Smooth muscle cell (in vitro differentiated cells): Measurements from ENCODE around the gene ALPP. TPM values are rescaled to one million over a fixed set of nuclear protein-coding genes. Genes with fewer than 3 reads are reported as not detected.
"Not testable (repeated sequence)": the region's sequence is repeated elsewhere in the genome, so short reads cannot be mapped to it uniquely, and the experiment has no call there.

Experiments
- DNase-seq: peaks from one replicate; lab custom pipeline; 2025; ENCODE audit not compliant: unreplicated experiment; lab: John Stamatoyannopoulos, UW
- H2AFZ ChIP-seq: fragments of 200-600 bp; sonication (generic); 2 replicates; pipeline ENCODE4 v1.6.0; 2016; ENCODE audit warnings: antibody characterized with exemption, low read depth, mild to moderate bottlenecking
- H3F3A ChIP-seq: fragments of 200-600 bp; sonication (generic); 2 replicates; pipeline ENCODE4 v1.6.0; 2017; ENCODE audit warnings: antibody characterized with exemption, low read depth
- H3K27ac ChIP-seq: fragments of 200-600 bp; sonication (generic); 2 replicates; pipeline ENCODE4 v1.5.1; 2016; ENCODE audit warnings: low read depth, mild to moderate bottlenecking
- H3K27me3 ChIP-seq: fragments of 200-600 bp; sonication (generic); 2 replicates; pipeline ENCODE4 v1.6.1; 2016; ENCODE audit warnings: low read depth, mild to moderate bottlenecking
- H3K36me3 ChIP-seq: fragments of 200-600 bp; sonication (generic); 2 replicates; pipeline ENCODE4 v1.5.1; 2016; ENCODE audit warnings: low read depth
- H3K4me1 ChIP-seq: fragments of 200-600 bp; sonication (generic); 2 replicates; pipeline ENCODE4 v1.5.1; 2016; ENCODE audit warnings: low read depth
- H3K4me2 ChIP-seq: fragments of 200-600 bp; sonication (generic); 2 replicates; pipeline ENCODE4 v1.6.0; 2016; ENCODE audit warnings: mild to moderate bottlenecking
- H3K4me3 ChIP-seq: fragments of 200-600 bp; sonication (generic); 2 replicates; pipeline ENCODE4 v1.5.1; 2016; ENCODE audit warnings: mild to moderate bottlenecking
- H3K79me2 ChIP-seq: fragments of 200-600 bp; sonication (generic); 2 replicates; pipeline ENCODE4 v1.6.0; 2016; ENCODE audit warnings: low read depth, mild to moderate bottlenecking
- H3K9ac ChIP-seq: fragments of 200-600 bp; sonication (generic); 2 replicates; pipeline ENCODE4 v1.6.0; 2016; ENCODE audit warnings: low read depth
- H3K9me3 ChIP-seq: fragments of 200-600 bp; sonication (generic); replicated peaks from 2 replicates; pipeline ENCODE4 v1.5.1; 2016; ENCODE audit warnings: low read depth
- H4K20me1 ChIP-seq: fragments of 200-600 bp; sonication (generic); 2 replicates; pipeline ENCODE4 v1.6.0; 2016; ENCODE audit warnings: low read depth
- WGBS: methylation state at CpG from one replicate; pipeline ENCODE4 v1.1.7; 2016; ENCODE audit warnings: low lambda C conversion rate; 5-methylcytosine and 5-hydroxymethylcytosine counted together
- polyA plus RNA-seq: library from polyadenylated mRNA; unstranded; fragments of >200 nt; fragmentation: Nextera tagmentation; extraction: Ambion mirVana; gene quantifications from 2 replicates; pipeline ENCODE4 v1.2.1, GENCODE V29; 2016
- total RNA-seq: library from RNA; depleted of rRNA; stranded (reverse); fragments of >200 nt; gene quantifications from 2 replicates; pipeline ENCODE4 v1.2.3, GENCODE V29; 2014
- TF ChIP-seq, protein P1 (sequence below): fragments of 200-600 bp; sonication (generic); IDR thresholded peaks from 2 replicates; pipeline ENCODE4 v1.5.1; 2017; ENCODE audit warnings: borderline replicate concordance, mild to moderate bottlenecking, antibody characterized with exemption; ENCODE audit not compliant: insufficient read depth, poor library complexity, severe bottlenecking

ALPP gene
- total and polyA plus RNA-seq, 2 experiments from 2014 or later: 0.22 TPM; not detected in 1

DNA sequence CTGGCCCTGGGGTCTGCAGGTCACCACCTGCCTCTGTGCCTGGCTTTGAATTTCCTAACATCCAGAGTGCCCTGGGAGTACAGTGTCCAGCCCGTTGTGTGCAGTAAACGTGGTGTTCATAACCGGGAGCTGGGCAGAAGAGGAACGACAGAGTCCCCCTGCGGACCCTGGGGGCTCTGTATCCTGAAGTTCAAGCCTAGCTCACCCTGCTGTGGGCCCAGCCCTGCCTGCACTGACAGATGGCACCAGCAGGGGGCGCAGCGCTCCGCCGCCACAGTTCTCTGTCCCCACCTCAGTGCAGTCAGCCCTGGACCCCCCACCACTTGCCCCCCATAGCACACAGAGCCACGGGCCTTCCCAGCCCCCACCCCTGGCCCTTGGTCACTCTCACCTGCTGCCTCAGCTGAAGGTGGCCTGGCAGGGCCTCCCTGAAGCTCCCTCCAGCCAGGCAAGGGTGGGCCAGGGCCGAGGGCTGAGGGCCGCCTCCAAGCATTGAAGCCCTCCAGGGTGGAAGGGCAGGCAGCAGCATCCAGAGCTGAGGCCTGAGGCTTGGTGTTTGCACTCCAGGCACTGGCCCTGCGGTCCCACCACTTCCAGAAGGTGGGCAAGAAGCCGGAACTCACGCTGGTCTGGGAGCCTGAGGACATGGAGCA is 43.2 kb upstream of the ALPP start:
- H3K4me3 ChIP-seq, H3K9ac ChIP-seq, H2AFZ ChIP-seq, H3K79me2 ChIP-seq, H3K36me3 ChIP-seq, H4K20me1 ChIP-seq, H3F3A ChIP-seq, DNase-seq, H3K27me3 ChIP-seq, H3K4me2 ChIP-seq, H3K27ac ChIP-seq, H3K4me1 ChIP-seq, H3K9me3 ChIP-seq: not testable (repeated sequence)
- 66% methylated on average over 11 of the region's 15 CpGs for WGBS
- TF ChIP-seq, protein P1, sequence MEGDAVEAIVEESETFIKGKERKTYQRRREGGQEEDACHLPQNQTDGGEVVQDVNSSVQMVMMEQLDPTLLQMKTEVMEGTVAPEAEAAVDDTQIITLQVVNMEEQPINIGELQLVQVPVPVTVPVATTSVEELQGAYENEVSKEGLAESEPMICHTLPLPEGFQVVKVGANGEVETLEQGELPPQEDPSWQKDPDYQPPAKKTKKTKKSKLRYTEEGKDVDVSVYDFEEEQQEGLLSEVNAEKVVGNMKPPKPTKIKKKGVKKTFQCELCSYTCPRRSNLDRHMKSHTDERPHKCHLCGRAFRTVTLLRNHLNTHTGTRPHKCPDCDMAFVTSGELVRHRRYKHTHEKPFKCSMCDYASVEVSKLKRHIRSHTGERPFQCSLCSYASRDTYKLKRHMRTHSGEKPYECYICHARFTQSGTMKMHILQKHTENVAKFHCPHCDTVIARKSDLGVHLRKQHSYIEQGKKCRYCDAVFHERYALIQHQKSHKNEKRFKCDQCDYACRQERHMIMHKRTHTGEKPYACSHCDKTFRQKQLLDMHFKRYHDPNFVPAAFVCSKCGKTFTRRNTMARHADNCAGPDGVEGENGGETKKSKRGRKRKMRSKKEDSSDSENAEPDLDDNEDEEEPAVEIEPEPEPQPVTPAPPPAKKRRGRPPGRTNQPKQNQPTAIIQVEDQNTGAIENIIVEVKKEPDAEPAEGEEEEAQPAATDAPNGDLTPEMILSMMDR: peak; percentile 64

DNA sequence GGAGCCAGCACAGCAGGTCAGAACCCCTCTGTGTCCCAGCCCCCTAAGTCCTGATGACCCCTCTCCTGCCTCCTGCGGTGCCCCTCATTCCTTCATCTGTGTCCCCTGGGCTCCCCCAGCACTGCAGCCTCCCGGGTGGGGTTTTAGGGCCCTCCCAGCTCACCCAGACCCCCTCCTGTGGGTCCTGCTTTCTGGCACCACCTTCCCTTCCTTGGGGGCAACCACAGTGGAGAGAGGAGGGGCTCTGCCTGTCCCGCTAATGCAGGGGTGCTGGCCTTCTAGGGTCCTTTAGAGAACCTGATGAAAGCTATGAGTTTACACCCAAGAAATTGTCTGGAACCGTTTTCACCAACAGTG is 42.7 kb upstream of the ALPP start:
- no peak overlapping the region for H3K9ac ChIP-seq
- no peak for DNase-seq
- WGBS: 91% methylated on average over 4 of the region's 4 CpGs

DNA sequence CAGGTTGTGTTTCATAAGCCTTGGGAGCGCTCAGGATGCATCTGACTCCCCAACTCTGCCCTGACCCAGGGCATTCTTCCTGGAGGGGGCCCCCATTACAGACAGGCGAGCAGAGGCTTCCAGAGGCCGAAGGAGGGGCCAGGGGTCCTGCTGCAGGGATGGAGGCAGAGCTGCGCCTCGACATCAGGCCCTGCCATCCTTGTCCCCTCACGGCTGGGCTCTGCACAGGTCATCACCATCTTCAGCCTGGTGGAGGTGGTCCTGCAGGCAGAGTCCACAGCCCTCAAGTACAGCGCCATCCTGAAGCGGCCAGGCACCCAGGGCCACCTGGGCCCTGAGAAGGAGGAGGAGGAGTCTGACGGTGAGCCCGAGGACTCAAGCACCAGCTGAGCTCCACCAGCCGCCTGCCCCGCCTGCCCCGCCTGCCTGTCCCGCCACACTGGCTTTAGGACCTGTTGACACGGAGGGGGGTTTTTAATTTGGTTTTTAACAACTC is 42.3 kb upstream of the ALPP start:
- Histone ChIP-seq H3K9me3 (no peaks in the 10 kb centered on the region), H3K4me1 (no peaks in the 10 kb centered on the region), H3K4me3 (no peak overlapping the region), H3K4me2 (no peak overlapping the region), H4K20me1 (no peaks in the 10 kb centered on the region), H3K27ac (no peak overlapping the region), H2AFZ (no peak overlapping the region), H3F3A (no peaks in the 10 kb centered on the region), H3K79me2 (no peaks in the 10 kb centered on the region), H3K36me3 (no peaks in the 10 kb centered on the region), H3K27me3 (no peaks in the 10 kb centered on the region), H3K9ac (no peak overlapping the region)
- TF ChIP-seq, protein P1: no peak
- no peak for DNase-seq
- WGBS: 96% methylated on average over 15 of the region's 15 CpGs

More for the DNA sequence above, 42.7 kb upstream of the ALPP start:
- Histone ChIP-seq H3F3A (no peaks in the 10 kb centered on the region), H3K4me3 (no peak overlapping the region), H3K4me2 (no peak overlapping the region), H2AFZ (no peak overlapping the region), H3K27me3 (no peaks in the 10 kb centered on the region), H4K20me1 (no peaks in the 10 kb centered on the region), H3K9me3 (no peaks in the 10 kb centered on the region), H3K36me3 (no peaks in the 10 kb centered on the region), H3K4me1 (no peaks in the 10 kb centered on the region), H3K27ac (no peak overlapping the region), H3K79me2 (no peaks in the 10 kb centered on the region)
- TF ChIP-seq, protein P1: no peak

DNA sequence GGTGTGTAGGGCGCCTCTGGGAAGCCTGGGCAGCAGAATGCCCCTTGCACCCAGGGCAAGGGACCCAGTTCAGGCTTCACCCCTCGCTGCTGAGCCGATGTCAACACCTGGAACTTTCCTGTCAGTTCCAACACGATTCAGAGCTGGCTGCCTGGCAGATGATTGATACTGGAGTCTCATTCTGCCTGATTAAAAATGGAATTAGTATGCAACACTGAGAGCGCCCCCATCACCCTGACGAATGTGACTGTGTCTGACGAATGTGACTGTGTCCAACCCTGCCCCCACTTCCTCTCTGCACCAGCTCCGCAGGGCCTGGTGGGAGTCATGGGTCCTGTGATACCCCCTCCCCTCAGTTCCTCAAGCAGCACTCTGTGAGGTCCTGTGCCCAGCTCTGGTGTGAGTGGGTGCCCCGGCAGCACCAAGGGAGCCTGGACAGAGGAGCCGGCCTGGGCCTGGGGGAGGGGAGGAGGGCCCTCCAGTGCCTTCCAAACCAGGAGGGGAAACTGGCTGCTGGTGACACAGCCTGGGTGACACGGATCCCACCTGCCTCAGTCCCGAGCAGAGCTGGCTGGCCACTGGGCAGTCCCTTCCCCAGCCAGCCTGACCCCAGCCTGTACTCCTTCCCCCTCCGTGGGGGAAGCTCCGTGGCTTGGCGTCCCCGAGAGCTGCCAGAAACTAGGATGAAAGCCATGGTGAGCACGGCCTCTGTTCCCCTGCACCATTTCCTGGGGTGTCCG is 41.4 kb upstream of the ALPP start:
- no peaks in the 10 kb centered on the region for H3K4me1 ChIP-seq
- TF ChIP-seq, protein P1: no peak
- H3K79me2 ChIP-seq: no peaks in the 10 kb centered on the region
- no peaks in the 10 kb centered on the region for H3K36me3 ChIP-seq
- no peaks in the 10 kb centered on the region for H4K20me1 ChIP-seq
- H2AFZ ChIP-seq: no peak overlapping the region
- H3K27me3 ChIP-seq: no peaks in the 10 kb centered on the region
- H3K9me3 ChIP-seq: no peaks in the 10 kb centered on the region
- no peak overlapping the region for H3K4me3 ChIP-seq
- H3K9ac ChIP-seq: no peak overlapping the region
- H3K27ac ChIP-seq: no peak overlapping the region
- H3F3A ChIP-seq: no peaks in the 10 kb centered on the region
- no peak overlapping the region for H3K4me2 ChIP-seq
- WGBS: 89% methylated on average over 17 of the region's 18 CpGs
- DNase-seq: no peak

DNA sequence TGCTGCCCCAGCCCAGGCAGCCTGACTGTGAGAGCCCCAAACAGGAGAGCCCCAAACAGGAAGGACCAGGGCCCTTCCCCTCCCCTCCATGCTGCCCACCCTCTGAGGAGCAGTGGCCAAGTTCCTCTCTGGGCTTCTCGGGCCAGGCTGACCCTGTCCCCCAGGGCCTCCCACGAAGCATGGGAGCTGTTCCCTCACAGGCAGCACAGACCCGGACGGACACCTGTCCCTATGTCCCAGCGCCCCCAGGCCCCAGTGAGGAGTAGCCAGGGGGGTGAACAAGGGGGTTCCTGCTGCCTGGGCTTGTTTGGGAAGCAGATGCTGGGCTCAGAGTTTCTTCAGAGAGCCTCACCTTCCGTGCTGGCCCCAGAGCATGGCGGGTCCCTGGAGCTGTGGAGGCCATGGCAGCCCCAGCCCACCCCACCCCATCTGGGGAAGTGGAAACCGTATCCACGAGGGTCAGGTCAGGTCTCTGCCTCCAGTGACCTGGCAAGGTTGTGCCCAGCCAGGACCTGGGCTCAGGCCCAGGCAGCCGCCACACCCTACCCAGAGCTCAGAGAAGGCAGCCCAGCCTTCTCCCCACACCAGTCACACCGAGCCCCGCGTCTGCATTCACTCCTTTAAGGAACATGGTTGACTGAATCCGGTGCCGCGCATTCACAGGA is 40.3 kb upstream of the ALPP start:
- not testable (repeated sequence) for H2AFZ ChIP-seq, H3K79me2 ChIP-seq, H3K27ac ChIP-seq, H3K9me3 ChIP-seq, DNase-seq, H3K27me3 ChIP-seq, H3F3A ChIP-seq, H3K4me3 ChIP-seq, H4K20me1 ChIP-seq, H3K9ac ChIP-seq, H3K4me1 ChIP-seq, H3K4me2 ChIP-seq, H3K36me3 ChIP-seq
- 95% methylated on average over 10 of the region's 16 CpGs for WGBS
